H9 (cell line): ENCODE results near the gene LRRC23. TPM values are rescaled to one million over a fixed set of nuclear protein-coding genes. Genes with fewer than 3 reads are reported as not detected.

ENCODE experiments used
- DNase-seq: peaks from one replicate; pipeline ENCODE4 v3.0.0-alpha.2; 2017
- H2AFZ ChIP-seq: one replicate; pipeline ENCODE4 v1.6.1; 2013; ENCODE audit warnings: mild to moderate bottlenecking, low read length, control low read depth, moderate library complexity
- H2AK5ac ChIP-seq: 2 replicates; pipeline ENCODE4 v1.6.1; 2013; ENCODE audit warnings: low read length, control low read depth, mixed read lengths; ENCODE audit not compliant: insufficient read length
- H2BK120ac ChIP-seq: one replicate; pipeline ENCODE4 v1.6.1; 2013; ENCODE audit warnings: low read depth, mild to moderate bottlenecking, low read length, control low read depth, inconsistent platforms; ENCODE audit not compliant: poor library complexity, severe bottlenecking
- H2BK12ac ChIP-seq: 2 replicates; pipeline ENCODE4 v1.6.1; 2013; ENCODE audit warnings: low read length, control low read depth, mixed read lengths, low read depth; ENCODE audit not compliant: insufficient read length
- H2BK15ac ChIP-seq: 2 replicates; pipeline ENCODE4 v1.6.1; 2013; ENCODE audit warnings: low read depth, low read length, control low read depth
- H2BK20ac ChIP-seq: one replicate; pipeline ENCODE4 v1.6.1; 2013; ENCODE audit warnings: low read depth, mild to moderate bottlenecking, low read length, control low read depth, inconsistent platforms; ENCODE audit not compliant: poor library complexity, severe bottlenecking
- H2BK5ac ChIP-seq: 2 replicates; pipeline ENCODE4 v1.6.1; 2013; ENCODE audit warnings: low read length, control low read depth, mixed read lengths; ENCODE audit not compliant: insufficient read length
- H3K14ac ChIP-seq: 2 replicates; pipeline ENCODE4 v1.6.1; 2013; ENCODE audit warnings: low read length, control low read depth; ENCODE audit not compliant: insufficient read depth
- H3K18ac ChIP-seq: 2 replicates; pipeline ENCODE4 v1.6.1; 2013; ENCODE audit warnings: low read depth, mild to moderate bottlenecking, mixed read lengths, low read length, control low read depth; ENCODE audit not compliant: insufficient read length
- H3K23ac ChIP-seq: 2 replicates; pipeline ENCODE4 v1.6.1; 2013; ENCODE audit warnings: low read length, control low read depth, mixed read lengths, low read depth; ENCODE audit not compliant: insufficient read length
- H3K23me2 ChIP-seq: 2 replicates; pipeline ENCODE4 v1.6.1; 2013; ENCODE audit warnings: low read depth, mild to moderate bottlenecking, mixed read lengths, low read length, control low read depth; ENCODE audit not compliant: insufficient read length, poor library complexity, severe bottlenecking
- H3K27ac ChIP-seq: 2 replicates; pipeline ENCODE4 v1.5.1; 2013; ENCODE audit warnings: low read length, control low read depth, mixed read lengths, low read depth; ENCODE audit not compliant: insufficient read length
- H3K27me3 ChIP-seq: 2 replicates; pipeline ENCODE4 v1.6.1; 2013; ENCODE audit warnings: low read length, control low read depth, inconsistent platforms; ENCODE audit not compliant: insufficient read depth
- H3K4ac ChIP-seq: 2 replicates; pipeline ENCODE4 v1.6.1; 2013; ENCODE audit warnings: low read depth, mild to moderate bottlenecking, control low read depth, inconsistent platforms, low read length, moderate library complexity
- H3K4me1 ChIP-seq: 2 replicates; pipeline ENCODE4 v1.6.1; 2013; ENCODE audit warnings: low read length, control low read depth, inconsistent platforms; ENCODE audit not compliant: insufficient read depth
- H3K4me2 ChIP-seq: 2 replicates; pipeline ENCODE4 v1.6.1; 2013; ENCODE audit warnings: low read length, control low read depth, mixed read lengths; ENCODE audit not compliant: insufficient read length, insufficient read depth
- H3K56ac ChIP-seq: 2 replicates; pipeline ENCODE4 v1.6.1; 2013; ENCODE audit warnings: low read depth, mild to moderate bottlenecking, mixed read lengths, low read length, control low read depth; ENCODE audit not compliant: insufficient read length
- H3K79me1 ChIP-seq: 2 replicates; pipeline ENCODE4 v1.6.1; 2013; ENCODE audit warnings: low read depth, mild to moderate bottlenecking, moderate library complexity, low read length, control low read depth, inconsistent platforms; ENCODE audit not compliant: insufficient read depth, poor library complexity, severe bottlenecking
- H3K79me2 ChIP-seq: 2 replicates; pipeline ENCODE4 v1.6.1; 2013; ENCODE audit warnings: low read length, control low read depth, inconsistent platforms; ENCODE audit not compliant: insufficient read depth
- H3K9ac ChIP-seq: 2 replicates; pipeline ENCODE4 v1.6.1; 2013; ENCODE audit warnings: low read length, control low read depth, mixed read lengths; ENCODE audit not compliant: insufficient read length; ENCODE audit errors: extremely low read depth
- H3K9me3 ChIP-seq: one replicate; pipeline ENCODE4 v1.6.1; 2013; ENCODE audit warnings: low read depth, low read length, inconsistent platforms; ENCODE audit not compliant: control insufficient read depth
- H3T11ph ChIP-seq: one replicate; pipeline ENCODE4 v1.6.1; 2013; ENCODE audit warnings: mild to moderate bottlenecking, low read length, control low read depth, inconsistent platforms
- H4K20me1 ChIP-seq: one replicate; pipeline ENCODE4 v1.6.1; 2013; ENCODE audit not compliant: control insufficient read depth, insufficient read length, insufficient read depth
- H4K5ac ChIP-seq: 2 replicates; pipeline ENCODE4 v1.6.1; 2013; ENCODE audit warnings: low read depth, mild to moderate bottlenecking, mixed read lengths, low read length, control low read depth; ENCODE audit not compliant: insufficient read length
- H4K8ac ChIP-seq: replicated peaks from 2 replicates; pipeline ENCODE4 v1.6.1; 2013; ENCODE audit warnings: low read length, control low read depth, mixed read lengths, low read depth; ENCODE audit not compliant: insufficient read length
- H4K91ac ChIP-seq: 2 replicates; pipeline ENCODE4 v1.6.1; 2013; ENCODE audit warnings: low read depth, mild to moderate bottlenecking, moderate library complexity, mixed read lengths, low read length, control low read depth; ENCODE audit not compliant: insufficient read length
- H3K27ac Mint-ChIP-seq, 3 experiments: 2 replicates in 2 of 3; 3 replicates in 1 of 3; pipeline ENCODE4 v1.8.0; 2020 to 2021; ENCODE audit warnings: mixed read lengths in 3 of 3, mild to moderate bottlenecking in 1 of 3, moderate library complexity in 1 of 3
- H3K27me3 Mint-ChIP-seq: 2 replicates; pipeline ENCODE4 v1.8.0; 2021; ENCODE audit warnings: low read depth, mild to moderate bottlenecking, moderate library complexity, mixed read lengths
- H3K36me3 Mint-ChIP-seq, 3 experiments: 2 replicates in 2 of 3; 3 replicates in 1 of 3; pipeline ENCODE4 v1.8.0; 2020 to 2021; ENCODE audit warnings: low read depth in 3 of 3, mixed read lengths in 3 of 3; ENCODE audit not compliant: insufficient read depth in 1 of 3
- H3K4me1 Mint-ChIP-seq, 2 experiments: 2 replicates each; pipeline ENCODE4 v1.8.0; 2020; ENCODE audit warnings: mixed read lengths in 2 of 2
- H3K4me3 Mint-ChIP-seq, 2 experiments: 2 replicates in 1 of 2; 3 replicates in 1 of 2; pipeline ENCODE4 v1.8.0; 2020 to 2021; ENCODE audit warnings: mild to moderate bottlenecking in 2 of 2, mixed read lengths in 2 of 2, moderate library complexity in 1 of 2
- H3K9me3 Mint-ChIP-seq, 2 experiments: 2 replicates in 1 of 2; 3 replicates in 1 of 2; pipeline ENCODE4 v1.8.0; 2020; ENCODE audit warnings: mild to moderate bottlenecking in 2 of 2, mixed read lengths in 2 of 2, moderate library complexity in 1 of 2
- CTCF ChIP-seq: fragments of 200-600 bp; sonication (generic); conservative IDR thresholded peaks from 3 replicates; pipeline ENCODE4 v1.8.0; 2021; ENCODE audit warnings: antibody characterized with exemption, mild to moderate bottlenecking
- WGBS: extraction: QIAGEN DNeasy Blood & Tissue Kit; methylation state at CpG from one replicate; pipeline ENCODE4 v1.1.7; 2013; ENCODE audit warnings: missing lambda C conversion rate, low lambda C conversion rate, mixed read lengths; ENCODE audit not compliant: insufficient read length; ENCODE audit errors: extremely low coverage; 5-methylcytosine and 5-hydroxymethylcytosine counted together
- total RNA-seq: library from RNA; stranded (reverse); gene quantifications from 2 replicates; pipeline ENCODE4 v1.2.1, GENCODE V29; 2021

The LRRC23 gene
- total RNA-seq, 1 experiment from 2014 or later, result 2.1 TPM

- Histone ChIP-seq H4K5ac (no peak overlapping the region), H2BK20ac (no peak overlapping the region), H2BK5ac (peak overlapping the region; percentile 24), H2BK12ac (no peak overlapping the region), H3K23me2 (peaks cover 30% of the 10 kb centered on the region), H2AFZ (no peak overlapping the region), H3K4ac (no peak overlapping the region), H3K79me1 (no peaks in the 10 kb centered on the region), H3K9me3 (no peaks in the 10 kb centered on the region), H3K23ac (no peak overlapping the region), H3K4me1 (peaks cover 3% of the 10 kb centered on the region; the same call in 1 of the 2 replicates), H3K9ac (peak overlapping the region; percentile 56), H2BK15ac (no peak overlapping the region), H3K14ac (peak overlapping the region; percentile 71), H3K27ac (peak overlapping the region; percentile 93), H3K27me3 (no peaks in the 10 kb centered on the region), H4K8ac (no peak overlapping the region), H3K18ac (peak overlapping the region; percentile 61), H3K79me2 (peaks cover 19% of the 10 kb centered on the region; the same call in 1 of the 2 replicates), H2BK120ac (no peak overlapping the region), H4K91ac (no peak overlapping the region), H4K20me1 (no peaks in the 10 kb centered on the region), H3K56ac (no peak overlapping the region), H3K4me2 (peak overlapping the region; percentile 97), H3T11ph (no peak overlapping the region), H2AK5ac (no peak overlapping the region)
- peaks cover 57 to 60% of the 10 kb centered on the region in 2 experiments for H3K4me1 Mint-ChIP-seq
- DNase-seq, result peak; percentile 90
- no CpG with 5 or more reads among the region's 8 CpGs for WGBS
- peak overlapping the region; percentile 76 to 89 for H3K4me3 Mint-ChIP-seq
- H3K9me3 Mint-ChIP-seq, result peaks cover 0 to 2% of the 10 kb centered on the region in 2 experiments; a peak in 1 of 5 replicates
- H3K36me3 Mint-ChIP-seq, result peaks cover 17 to 45% (median 38%) of the 10 kb centered on the region in 3 experiments; a peak in 6 of 7 replicates
- no peak for TF ChIP-seq CTCF
- peak overlapping the region; percentile 98 to 100 (median 99) for H3K27ac Mint-ChIP-seq
- H3K27me3 Mint-ChIP-seq, result peaks cover 1% of the 10 kb centered on the region; the same call in 1 of the 2 replicates
These were observed 21.1 kb downstream of the LRRC23 start for GRCh38 chr12:6925540-6926279.
